K562 (cell line): Measurements from ENCODE around the gene ARSA. TPM values are rescaled to one million over a fixed set of nuclear protein-coding genes. Genes with fewer than 3 reads are reported as not detected.

Experiments used
- ATAC-seq: fragments of 200-7000 bp; cut with Tn5 transposase; 3 replicates; pipeline ENCODE4 v1.9.1; 2020; ENCODE audit warnings: moderate library complexity
- BruUV-seq: library from RNA; stranded (reverse); fragments of 400-500 nt; replicated peaks from 2 replicates; lab custom pipeline; 2021; lab: Mats Ljungman, UMichigan
- CTCF ChIA-PET: fragments of 300-600 bp; formaldehyde crosslinking; extraction: SDS; loops from one replicate; lab custom pipeline; 2021; ENCODE audit warnings: low intra/inter-chr PET ratio; lab: Yijun Ruan, JAX
- POLR2A ChIA-PET: fragments of 300-600, 350-650 bp; sonication (Branson Sonifier 250); formaldehyde crosslinking; extraction: SDS; loops from one replicate; lab custom pipeline; 2021; ENCODE audit warnings: antibody characterized with exemption, inconsistent platforms; lab: Yijun Ruan, JAX
- DNase-seq, 4 experiments: peaks; one replicate each; pipeline versions ENCODE4 v3.0.0 to v3.0.0-alpha.2; 2011 to 2018; ENCODE audit warnings: low spot score in 3 of 4, mixed read lengths in 3 of 4; ENCODE audit errors: extremely low read depth in 1 of 4
- FAIRE-seq: peaks from 2 replicates; lab custom pipeline; 2011; peaks lifted over from hg19 to GRCh38; lab: Jason Lieb, UNC
- H2AFZ ChIP-seq: 2 replicates; pipeline ENCODE4 v1.6.0; 2011; ENCODE audit warnings: low read depth, low read length, control low read depth, inconsistent platforms
- H3K27ac ChIP-seq: fragments of 200-600 bp; 3 replicates; pipeline ENCODE4 v1.8.0; 2011; ENCODE audit warnings: low read depth, mild to moderate bottlenecking, control low read depth, inconsistent platforms, low read length, moderate library complexity, mixed read lengths; ENCODE audit errors: extremely low read depth
- H3K27me3 ChIP-seq, 2 experiments: fragments of 300-600 bp in 1 of 2; 2 replicates in 1 of 2; 3 replicates in 1 of 2; pipeline versions ENCODE4 v1.6.0 to v1.8.0; 2011; ENCODE audit warnings: inconsistent platforms in 2 of 2, low read length in 2 of 2, mild to moderate bottlenecking in 1 of 2, mixed read lengths in 1 of 2, moderate library complexity in 1 of 2; ENCODE audit not compliant: control insufficient read depth in 2 of 2, insufficient read depth in 2 of 2
- H3K36me3 ChIP-seq: fragments of 300-600 bp; 3 replicates; pipeline ENCODE4 v1.8.0; 2011; ENCODE audit warnings: mild to moderate bottlenecking, low read length, inconsistent platforms; ENCODE audit not compliant: control insufficient read depth, insufficient read depth
- H3K4me1 ChIP-seq, 2 experiments: fragments of 200-600 bp in 1 of 2; replicated peaks in 1 of 2; 2 replicates in 1 of 2; 3 replicates in 1 of 2; pipeline versions ENCODE4 v1.5.1 to v1.8.0; 2011; ENCODE audit warnings: inconsistent platforms in 2 of 2, low read length in 2 of 2, mild to moderate bottlenecking in 1 of 2, mixed read lengths in 1 of 2, moderate library complexity in 1 of 2; ENCODE audit not compliant: control insufficient read depth in 2 of 2, insufficient read depth in 2 of 2
- H3K4me2 ChIP-seq: 2 replicates; pipeline ENCODE4 v1.6.1; 2011; ENCODE audit warnings: low read length, control low read depth, inconsistent platforms, mixed read lengths; ENCODE audit not compliant: insufficient read depth
- H3K4me3 ChIP-seq: fragments of 200-600 bp; sonication (generic), shearing (Covaris generic); 2 replicates; pipeline ENCODE4 v1.5.1; 2016; ENCODE audit warnings: control low read depth, inconsistent platforms
- H3K79me2 ChIP-seq: fragments of 200-600 bp; 3 replicates; pipeline ENCODE4 v1.8.0; 2011; ENCODE audit warnings: low read length, inconsistent platforms; ENCODE audit not compliant: control insufficient read depth, insufficient read depth
- H3K9ac ChIP-seq, 2 experiments: 2 replicates each; pipeline versions ENCODE4 v1.6.0 to v1.6.1; 2011; ENCODE audit warnings: low read depth in 2 of 2, low read length in 2 of 2, control low read depth in 1 of 2, inconsistent platforms in 1 of 2, mild to moderate bottlenecking in 1 of 2, mixed read lengths in 1 of 2; ENCODE audit not compliant: insufficient read depth in 1 of 2
- H3K9me1 ChIP-seq: one replicate; pipeline ENCODE4 v1.6.0; 2011; ENCODE audit warnings: inconsistent platforms, mild to moderate bottlenecking, low read length, moderate library complexity; ENCODE audit not compliant: control insufficient read depth, insufficient read depth
- H3K9me3 ChIP-seq: replicated peaks from 2 replicates; pipeline ENCODE4 v1.5.1; 2011; ENCODE audit warnings: low read depth, low read length, inconsistent platforms; ENCODE audit not compliant: control insufficient read depth, insufficient read depth
- H4K20me1 ChIP-seq: replicated peaks from 2 replicates; pipeline ENCODE4 v1.6.1; 2011; ENCODE audit warnings: low read length, inconsistent platforms, mixed read lengths; ENCODE audit not compliant: control insufficient read depth, insufficient read depth
- CAMTA2 ChIP-seq: fragments of 250-450 bp; sonication (Bioruptor Pico); conservative IDR thresholded peaks from 2 replicates; pipeline ENCODE4 v1.5.1; 2022
- CBX5 ChIP-seq: IDR thresholded peaks from 2 replicates; pipeline ENCODE4 v1.6.1; 2014; ENCODE audit warnings: low read depth, borderline replicate concordance
- RBM25 ChIP-seq: fragments of 200-400 bp; formaldehyde crosslinking; IDR thresholded peaks from 2 replicates; pipeline ENCODE4 v1.6.1; 2018; ENCODE audit warnings: low read length, low read depth, moderate library complexity; ENCODE audit not compliant: severe bottlenecking
- ZNF212 ChIP-seq: fragments of 450-650 bp; formaldehyde crosslinking; IDR thresholded peaks from 2 replicates; pipeline ENCODE4 v1.4.0; 2020; ENCODE audit warnings: mild to moderate bottlenecking
- WGBS: fragments of 100-300 bp; shearing (Covaris generic); methylation state at CpG from one replicate; pipeline ENCODE4 v1.1.6; 2016; ENCODE audit warnings: low coverage, mixed read lengths; ENCODE audit not compliant: insufficient coverage; ENCODE audit errors: missing lambda C conversion rate; 5-methylcytosine and 5-hydroxymethylcytosine counted together
- in situ Hi-C: fragments of 300-500 bp; cut with MboI; formaldehyde crosslinking; loops from 4 replicates; pipeline ENCODE4 v1.15.0; 2018; ENCODE audit warnings: inconsistent platforms, mixed read lengths
- intact Hi-C: fragments of 100-400 bp; cut with micrococcal nuclease; formaldehyde crosslinking; loops from 2 replicates; pipeline ENCODE4 v1.14.2; 2022
- polyA plus RNA-seq, 8 experiments: library from polyadenylated mRNA; depleted of rRNA in 4 of 8; stranded (reverse) in 5 of 8; unstranded in 3 of 8; fragments of >200 nt; fragmentation: Nextera tagmentation in 2 of 8; fragmentation: Illumina TruSeq in 1 of 8; extraction: Ambion mirVana in 2 of 8; extraction: Trizol in 1 of 8; gene quantifications; 2 replicates each; pipeline versions ENCODE4 v1.2.1 to v1.2.3, GENCODE V29; 2011 to 2014; ENCODE audit warnings: inconsistent platforms in 1 of 8, missing spikeins in 1 of 8
- total RNA-seq, 7 experiments: library from RNA; depleted of rRNA in 6 of 7; stranded (reverse); fragments of >200 nt in 6 of 7; fragmentation: Illumina TruSeq in 2 of 7; extraction: Trizol in 2 of 7; gene quantifications; 2 replicates each; pipeline versions ENCODE4 v1.2.1 to v1.2.3, GENCODE V29; 2011 to 2021; ENCODE audit warnings: low replicate concordance in 1 of 7
- TF ChIP-seq, protein P1 (sequence below): fragments of 450-650 bp; IDR thresholded peaks from 2 replicates; pipeline ENCODE4 v1.6.1; 2016; ENCODE audit warnings: borderline replicate concordance

The ARSA gene
- total and polyA plus RNA-seq, 9 of the 15 experiments (the other 6 are each of a cell fraction or from before 2014, with no cell fraction given), result 0.32 to 10.9 (median 1.8) TPM; not detected in 1

- no peak overlapping the region for H2AFZ ChIP-seq
- no peak for ATAC-seq
- H3K27ac ChIP-seq, result no peak overlapping the region
- H3K36me3 ChIP-seq, result no peaks in the 10 kb centered on the region
- peaks cover 2 to 12% of the 10 kb centered on the region in 2 experiments; a peak in 4 of 5 replicates for H3K27me3 ChIP-seq
- no peak overlapping the region for H3K9ac ChIP-seq
- in situ Hi-C loops (no loop called here), intact Hi-C loops (no loop called here)
- no peaks in the 10 kb centered on the region for H3K9me1 ChIP-seq
- BruUV-seq, result no TSS peak
- WGBS, result 6% methylated on average over 4 of the region's 4 CpGs
- no peaks in the 10 kb centered on the region for H3K79me2 ChIP-seq
- no peak for DNase-seq
- FAIRE-seq, result no peak
- POLR2A ChIA-PET, result no interaction called here
- CTCF ChIA-PET, result no interaction called here
- no peaks in the 10 kb centered on the region for H4K20me1 ChIP-seq
- H3K4me3 ChIP-seq, result no peak overlapping the region
- H3K9me3 ChIP-seq, result no peaks in the 10 kb centered on the region
- TF ChIP-seq, protein P1, sequence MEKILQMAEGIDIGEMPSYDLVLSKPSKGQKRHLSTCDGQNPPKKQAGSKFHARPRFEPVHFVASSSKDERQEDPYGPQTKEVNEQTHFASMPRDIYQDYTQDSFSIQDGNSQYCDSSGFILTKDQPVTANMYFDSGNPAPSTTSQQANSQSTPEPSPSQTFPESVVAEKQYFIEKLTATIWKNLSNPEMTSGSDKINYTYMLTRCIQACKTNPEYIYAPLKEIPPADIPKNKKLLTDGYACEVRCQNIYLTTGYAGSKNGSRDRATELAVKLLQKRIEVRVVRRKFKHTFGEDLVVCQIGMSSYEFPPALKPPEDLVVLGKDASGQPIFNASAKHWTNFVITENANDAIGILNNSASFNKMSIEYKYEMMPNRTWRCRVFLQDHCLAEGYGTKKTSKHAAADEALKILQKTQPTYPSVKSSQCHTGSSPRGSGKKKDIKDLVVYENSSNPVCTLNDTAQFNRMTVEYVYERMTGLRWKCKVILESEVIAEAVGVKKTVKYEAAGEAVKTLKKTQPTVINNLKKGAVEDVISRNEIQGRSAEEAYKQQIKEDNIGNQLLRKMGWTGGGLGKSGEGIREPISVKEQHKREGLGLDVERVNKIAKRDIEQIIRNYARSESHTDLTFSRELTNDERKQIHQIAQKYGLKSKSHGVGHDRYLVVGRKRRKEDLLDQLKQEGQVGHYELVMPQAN, result no peak
- TF ChIP-seq CBX5 (no peak), ZNF212 (CRISPR knock-in tag) (no peak), RBM25 (no peak), CAMTA2 (CRISPR knock-in tag) (no peak)
- H3K4me2 ChIP-seq, result no peak overlapping the region
- H3K4me1 ChIP-seq, result peaks cover 0 to 21% of the 10 kb centered on the region in 2 experiments; a peak in 1 of 5 replicates
These were observed 42.6 kb upstream of the ARSA start for GRCh38 chr22:50670513-50670912.
